GM21367 (cell line): ENCODE results near the gene ZNF473.
"Not testable (repeated sequence)": the region's sequence is repeated elsewhere in the genome, so short reads cannot be mapped to it uniquely, and the experiment has no call there.

Experiments
- ATAC-seq: cut with Tn5 transposase; IDR thresholded peaks from one replicate; pipeline ENCODE4 v1.9.1; 2021; ENCODE audit not compliant: unreplicated experiment

The ZNF473 gene

DNA sequence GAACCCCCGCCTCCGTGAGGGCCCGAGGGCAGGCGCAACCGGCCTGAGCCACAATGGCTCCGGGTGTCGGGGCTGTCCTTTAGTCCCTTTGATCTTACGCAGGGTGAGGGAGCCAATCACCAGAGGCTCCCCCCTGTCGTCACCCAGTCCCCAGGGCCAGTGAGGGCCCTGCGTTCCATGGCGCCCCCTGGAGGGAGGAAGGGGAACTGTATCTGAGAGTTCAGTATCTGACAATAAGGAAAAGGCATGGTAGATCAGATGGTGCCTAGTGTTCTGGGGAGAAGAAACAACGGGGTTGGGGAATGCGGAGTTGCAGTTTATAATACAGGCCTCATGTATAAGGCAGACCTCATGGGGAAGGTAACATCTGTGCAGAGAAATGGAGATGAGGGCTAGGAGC is 72.1 kb downstream of the ZNF473 start:
- ATAC-seq, result not testable (repeated sequence)

GRCh38 chr19:50098892-50099291 is 73.1 kb downstream of the ZNF473 start:
- ATAC-seq, result not testable (repeated sequence)

- not testable (repeated sequence) for ATAC-seq
Measured at GRCh38 chr19:50099696-50100095, 73.9 kb downstream of the ZNF473 start.

GRCh38 chr19:50100946-50101345 is 75.1 kb downstream of the ZNF473 start:
- ATAC-seq, result not testable (repeated sequence)
